Measurements from ENCODE around the gene CAMSAP1.

GRCh38 chr9:135815413-135815812, 91.9 kb downstream of the CAMSAP1 start:
- TF ChIP-seq EZH2phosphoT487 (IDR thresholded peaks at IDR 0.05; ENCODE audit: low read depth): no peak
- TF ChIP-seq, protein P1, sequence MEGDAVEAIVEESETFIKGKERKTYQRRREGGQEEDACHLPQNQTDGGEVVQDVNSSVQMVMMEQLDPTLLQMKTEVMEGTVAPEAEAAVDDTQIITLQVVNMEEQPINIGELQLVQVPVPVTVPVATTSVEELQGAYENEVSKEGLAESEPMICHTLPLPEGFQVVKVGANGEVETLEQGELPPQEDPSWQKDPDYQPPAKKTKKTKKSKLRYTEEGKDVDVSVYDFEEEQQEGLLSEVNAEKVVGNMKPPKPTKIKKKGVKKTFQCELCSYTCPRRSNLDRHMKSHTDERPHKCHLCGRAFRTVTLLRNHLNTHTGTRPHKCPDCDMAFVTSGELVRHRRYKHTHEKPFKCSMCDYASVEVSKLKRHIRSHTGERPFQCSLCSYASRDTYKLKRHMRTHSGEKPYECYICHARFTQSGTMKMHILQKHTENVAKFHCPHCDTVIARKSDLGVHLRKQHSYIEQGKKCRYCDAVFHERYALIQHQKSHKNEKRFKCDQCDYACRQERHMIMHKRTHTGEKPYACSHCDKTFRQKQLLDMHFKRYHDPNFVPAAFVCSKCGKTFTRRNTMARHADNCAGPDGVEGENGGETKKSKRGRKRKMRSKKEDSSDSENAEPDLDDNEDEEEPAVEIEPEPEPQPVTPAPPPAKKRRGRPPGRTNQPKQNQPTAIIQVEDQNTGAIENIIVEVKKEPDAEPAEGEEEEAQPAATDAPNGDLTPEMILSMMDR (IDR thresholded peaks at IDR 0.05; ENCODE audit: low read depth, low read length): no peak

All from OCI-LY3 (cell line).